ENCODE results near the gene STX11.
"Not testable (repeated sequence)": the region's sequence is repeated elsewhere in the genome, so short reads cannot be mapped to it uniquely, and the experiment has no call there.

Gene STX11

GRCh38 chr6:144149894-144150709 is at the start of gene STX11:
Gene STX11 (plus strand): TSS chr6:144150517. CDS start chr6:144186628, 36,111 bp downstream.
- no peak for DNase-seq

- no peak for DNase-seq
Observed at GRCh38 chr6:144103026-144103563, 47.2 kb upstream of the STX11 start.

GRCh38 chr6:144104488-144104887 is 45.8 kb upstream of the STX11 start:
- no peak for DNase-seq

GRCh38 chr6:144104898-144105487 is 45.3 kb upstream of the STX11 start:
- peak; percentile 57 for DNase-seq

GRCh38 chr6:144106206-144106605 is 44.1 kb upstream of the STX11 start:
- no peak for DNase-seq

GRCh38 chr6:144110210-144110609 is 40.1 kb upstream of the STX11 start:
- no peak for DNase-seq

GRCh38 chr6:144113366-144113765 is 37.0 kb upstream of the STX11 start:
- no peak for DNase-seq

- DNase-seq, result no peak
Observed at GRCh38 chr6:144115219-144115618, 35.1 kb upstream of the STX11 start.

- DNase-seq, result no peak
Observed at GRCh38 chr6:144119376-144119775, 30.9 kb upstream of the STX11 start.

GRCh38 chr6:144122861-144123260 is 27.5 kb upstream of the STX11 start:
- DNase-seq, result no peak

GRCh38 chr6:144123421-144123820 is 26.9 kb upstream of the STX11 start:
- DNase-seq, result peak; percentile 37

- peak; percentile 37 for DNase-seq
Observed at GRCh38 chr6:144123836-144124235, 26.5 kb upstream of the STX11 start.

GRCh38 chr6:144127097-144127496 is 23.2 kb upstream of the STX11 start:
- DNase-seq, result no peak

GRCh38 chr6:144129469-144129868 is 20.8 kb upstream of the STX11 start:
- DNase-seq, result no peak

GRCh38 chr6:144131248-144131709 is 19.0 kb upstream of the STX11 start:
- no peak for DNase-seq

GRCh38 chr6:144132167-144132690 is 18.1 kb upstream of the STX11 start:
- DNase-seq, result not testable (repeated sequence)

- DNase-seq, result no peak
Observed at GRCh38 chr6:144133225-144133821, 17.0 kb upstream of the STX11 start.

GRCh38 chr6:144134176-144134575 is 16.1 kb upstream of the STX11 start:
- no peak for DNase-seq

GRCh38 chr6:144134737-144135136 is 15.6 kb upstream of the STX11 start:
- DNase-seq, result no peak

- DNase-seq, result no peak
Observed at GRCh38 chr6:144138542-144138941, 11.8 kb upstream of the STX11 start.

- no peak for DNase-seq
Observed at GRCh38 chr6:144139817-144140216, 10.5 kb upstream of the STX11 start.

GRCh38 chr6:144140867-144141266 is 9.4 kb upstream of the STX11 start:
- no peak for DNase-seq

GRCh38 chr6:144141470-144141869 is 8.8 kb upstream of the STX11 start:
- no peak for DNase-seq
